Measurements from ENCODE around the gene TULP3.

- TF ChIP-seq CTCF (IDR thresholded peaks at IDR 0.05 in 8 of 11, conservative IDR thresholded peaks at IDR 0.05 in 3 of 11) (no peak), POLR2AphosphoS5 (IDR thresholded peaks at IDR 0.05) (no peak)
These were observed 83.9 kb downstream of the TULP3 start for GRCh38 chr12:2974560-2974971.

Measured in spleen (tissue), 7 donors.